ENCODE data around the gene CDC25B. TPM values are rescaled to one million over a fixed set of nuclear protein-coding genes. Genes with fewer than 3 reads are reported as not detected.

Gene CDC25B
- total and polyA plus RNA-seq, 2 of the 13 experiments (the other 11 are each of a cell fraction or from before 2014, with no cell fraction given): 14.5 to 19.4 TPM

- TF ChIP-seq E2F5 (CRISPR knock-in tag; conservative IDR thresholded peaks at IDR 0.05) (no peak), POGZ (CRISPR knock-in tag; IDR thresholded peaks at IDR 0.05) (peak; percentile 46; the same call in 1 of the 2 replicates), ZNF598 (CRISPR knock-in tag; IDR thresholded peaks at IDR 0.05; ENCODE audit: borderline replicate concordance) (no peak), RBAK (CRISPR knock-in tag; IDR thresholded peaks at IDR 0.05) (no peak; the same call in 1 of the 2 replicates), FOXO4 (CRISPR knock-in tag; conservative IDR thresholded peaks at IDR 0.05) (no peak), ZFP62 (CRISPR knock-in tag; IDR thresholded peaks at IDR 0.05) (0 out of 2 replicates have a peak, but pooled peaks have one; percentile 17), ZNF713 (CRISPR knock-in tag; IDR thresholded peaks at IDR 0.05) (no peak), ZNF790 (CRISPR knock-in tag; IDR thresholded peaks at IDR 0.05; ENCODE audit: borderline replicate concordance) (peak; percentile 55; the same call in 1 of the 2 replicates), ZNF580 (CRISPR knock-in tag; IDR thresholded peaks at IDR 0.05; ENCODE audit: borderline replicate concordance, low read depth) (peak; percentile 57; the same call in 1 of the 2 replicates), ZNF724P (CRISPR knock-in tag; IDR thresholded peaks at IDR 0.05; ENCODE audit: borderline replicate concordance) (peak; percentile 67; the same call in 1 of the 2 replicates), PAF1 (CRISPR knock-in tag; IDR thresholded peaks at IDR 0.05) (no peak), ZNF333 (CRISPR knock-in tag; IDR thresholded peaks at IDR 0.05; ENCODE audit: borderline replicate concordance) (no peak), ZBTB8A (CRISPR knock-in tag; IDR thresholded peaks at IDR 0.05; ENCODE audit: borderline replicate concordance, low read depth) (no peak), ZNF567 (CRISPR knock-in tag; IDR thresholded peaks at IDR 0.05; ENCODE audit: borderline replicate concordance) (no peak), MYC (CRISPR knock-in tag; IDR thresholded peaks at IDR 0.05; ENCODE audit: borderline replicate concordance) (peak; percentile 85), ZNF646 (CRISPR knock-in tag; IDR thresholded peaks at IDR 0.05) (no peak), ARNT2 (CRISPR knock-in tag; IDR thresholded peaks at IDR 0.05; ENCODE audit: low read depth) (peak; percentile 86), NKX3-1 (CRISPR knock-in tag; IDR thresholded peaks at IDR 0.05) (no peak), ZNF230 (CRISPR knock-in tag; IDR thresholded peaks at IDR 0.05) (no peak), ZNF614 (CRISPR knock-in tag; IDR thresholded peaks at IDR 0.05; ENCODE audit: borderline replicate concordance) (peak; percentile 80; the same call in 1 of the 2 replicates)
Measured at GRCh38 chr20:3749689-3750531, 46.2 kb upstream of the CDC25B start (continued).

Data from HepG2 (cell line).